Liver (tissue), 9 donors: ENCODE results near the gene TTC21B. TPM values are rescaled to one million over a fixed set of nuclear protein-coding genes. Genes with fewer than 3 reads are reported as not detected.

Experiments
- DNase-seq: peaks from one replicate; pipeline ENCODE4 v3.0.0-alpha.2; 2017; ENCODE audit warnings: low spot score
- H3K27ac ChIP-seq, 2 donors: one replicate each; pipeline ENCODE4 v1.7.0; 2013; ENCODE audit warnings: inconsistent platforms in 2 of 2, low read length in 2 of 2, control low read depth in 1 of 2, low read depth in 1 of 2, mild to moderate bottlenecking in 1 of 2
- H3K27me3 ChIP-seq, 4 donors: one replicate each; pipeline versions ENCODE4 v1.6.1 to v1.7.0; 2013; ENCODE audit warnings: low read length in 3 of 4, inconsistent platforms in 1 of 4, mild to moderate bottlenecking in 1 of 4, moderate library complexity in 1 of 4; ENCODE audit not compliant: control insufficient read depth in 4 of 4, insufficient read depth in 4 of 4
- H3K36me3 ChIP-seq, 4 donors: one replicate each; pipeline versions ENCODE4 v1.6.1 to v1.7.0; 2013; ENCODE audit warnings: low read length in 3 of 4, mild to moderate bottlenecking in 3 of 4, low read depth in 1 of 4, moderate library complexity in 1 of 4; ENCODE audit not compliant: control insufficient read depth in 4 of 4, insufficient read depth in 3 of 4
- H3K4me1 ChIP-seq, 4 donors: one replicate each; pipeline versions ENCODE4 v1.6.1 to v1.7.0; 2013; ENCODE audit warnings: low read length in 3 of 4, mild to moderate bottlenecking in 3 of 4, moderate library complexity in 1 of 4; ENCODE audit not compliant: control insufficient read depth in 4 of 4, insufficient read depth in 4 of 4
- H3K4me3 ChIP-seq, 3 donors: one replicate each; pipeline versions ENCODE4 v1.6.1 to v1.7.0; 2013; ENCODE audit warnings: low read length in 3 of 3, control low read depth in 1 of 3, low read depth in 1 of 3, mild to moderate bottlenecking in 1 of 3
- H3K9ac ChIP-seq, 2 donors: one replicate each; pipeline ENCODE4 v1.7.0; 2013; ENCODE audit warnings: low read length in 2 of 2, mild to moderate bottlenecking in 2 of 2, moderate library complexity in 2 of 2, control low read depth in 1 of 2, low read depth in 1 of 2
- H3K9me3 ChIP-seq, 4 donors: one replicate each; pipeline versions ENCODE4 v1.6.1 to v1.7.0; 2013; ENCODE audit warnings: low read length in 3 of 4; ENCODE audit not compliant: control insufficient read depth in 4 of 4
- EGR1 ChIP-seq, 2 donors: IDR thresholded peaks; 2 replicates each; pipeline ENCODE4 v1.6.1; 2016 to 2018; ENCODE audit warnings: antibody characterized with exemption in 2 of 2, low read depth in 2 of 2
- FOXA1 ChIP-seq: IDR thresholded peaks from 2 replicates; pipeline ENCODE4 v1.6.1; 2016; ENCODE audit warnings: antibody characterized with exemption
- GABPA ChIP-seq, 2 donors: IDR thresholded peaks in 1 of 2; conservative IDR thresholded peaks in 1 of 2; 2 replicates each; pipeline ENCODE4 v1.6.1; 2016; ENCODE audit warnings: antibody characterized with exemption in 2 of 2, mild to moderate bottlenecking in 1 of 2, moderate library complexity in 1 of 2
- HNF4A ChIP-seq, 2 donors: conservative IDR thresholded peaks; 2 replicates each; pipeline ENCODE4 v1.6.1; 2016; ENCODE audit warnings: antibody characterized with exemption in 2 of 2, mild to moderate bottlenecking in 2 of 2
- HNF4G ChIP-seq: IDR thresholded peaks from 2 replicates; pipeline ENCODE4 v1.6.1; 2016; ENCODE audit warnings: antibody characterized with exemption
- JUND ChIP-seq, 2 donors: IDR thresholded peaks; 2 replicates each; pipeline ENCODE4 v1.6.1; 2016; ENCODE audit warnings: antibody characterized with exemption in 2 of 2
- NR2F2 ChIP-seq: IDR thresholded peaks from 2 replicates; pipeline ENCODE4 v1.6.1; 2016; ENCODE audit warnings: antibody characterized with exemption
- RAD21 ChIP-seq, 2 donors: IDR thresholded peaks; 2 replicates each; pipeline ENCODE4 v1.6.1; 2016; ENCODE audit warnings: antibody characterized with exemption in 2 of 2, mild to moderate bottlenecking in 2 of 2
- YY1 ChIP-seq: IDR thresholded peaks from 2 replicates; pipeline ENCODE4 v1.6.1; 2016; ENCODE audit warnings: antibody characterized with exemption, mild to moderate bottlenecking
- WGBS: extraction: QIAGEN DNeasy Blood & Tissue Kit; methylation state at CpG from one replicate; pipeline ENCODE4 v1.1.7; 2013; 5-methylcytosine and 5-hydroxymethylcytosine counted together
- polyA plus RNA-seq, 2 donors: library from polyadenylated mRNA; stranded (reverse) in 1 of 2; unstranded in 1 of 2; fragments of 200-250 nt in 1 of 2; fragments of >200 nt in 1 of 2; fragmentation: Nextera tagmentation in 1 of 2; extraction: Ambion mirVana in 1 of 2; gene quantifications; one replicate each; pipeline versions ENCODE4 v1.2.1 to v1.2.3, GENCODE V29; 2013 to 2015
- total RNA-seq, 2 donors: library from RNA; depleted of rRNA; stranded (reverse); fragments of >200 nt; gene quantifications; one replicate each; pipeline ENCODE4 v1.2.3, GENCODE V29; 2014
- TF ChIP-seq, protein P1 (sequence below): IDR thresholded peaks from 2 replicates; pipeline ENCODE4 v1.6.1; 2016; ENCODE audit warnings: antibody characterized with exemption
- TF ChIP-seq, protein P2 (sequence below): IDR thresholded peaks from 2 replicates; pipeline ENCODE4 v1.6.1; 2016; ENCODE audit warnings: antibody characterized with exemption
- TF ChIP-seq, protein P3 (sequence below): IDR thresholded peaks from 2 replicates; pipeline ENCODE4 v1.6.1; 2016; ENCODE audit warnings: antibody characterized with exemption, mild to moderate bottlenecking
- TF ChIP-seq, protein P4 (sequence below): IDR thresholded peaks from 2 replicates; pipeline ENCODE4 v1.6.1; 2016; ENCODE audit warnings: antibody characterized with exemption
- TF ChIP-seq, protein P5 (sequence below): fragments of 150-350 bp; IDR thresholded peaks from 2 replicates; pipeline ENCODE4 v1.5.1; 2017; ENCODE audit warnings: improper control_type of control experiment, low read depth, low read length; ENCODE audit not compliant: missing input control
- donor health status: healthy.
- donor health status: healthy.
- donor health status: healthy.
- donor health status: healthy.
- donor health status: healthy.

The TTC21B gene
- total and polyA plus RNA-seq, 4 donors, result 2.0 to 25.3 (median 12.7) TPM

DNA sequence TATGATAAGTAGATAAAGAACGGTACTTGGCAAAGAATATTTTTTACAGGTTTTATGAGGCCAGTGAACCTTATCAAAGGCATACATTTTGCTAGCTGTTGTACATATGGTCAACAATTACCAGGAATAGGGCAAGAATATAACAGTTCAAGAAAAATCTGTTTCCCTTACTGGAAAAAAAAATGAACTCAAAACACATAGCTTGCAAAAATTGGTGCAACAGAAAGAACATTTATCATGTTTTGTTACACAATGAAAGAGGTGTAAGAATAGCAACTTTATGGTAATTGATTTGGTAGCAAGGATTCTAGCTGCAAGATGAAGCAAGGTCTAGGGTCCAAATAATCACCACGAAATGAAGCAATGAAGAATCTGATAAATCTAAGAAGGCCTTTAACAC lies 41.6 kb downstream of the TTC21B start:
- H3K9ac ChIP-seq, result no peak overlapping the region
- no peaks in the 10 kb centered on the region for H3K4me1 ChIP-seq

DNA sequence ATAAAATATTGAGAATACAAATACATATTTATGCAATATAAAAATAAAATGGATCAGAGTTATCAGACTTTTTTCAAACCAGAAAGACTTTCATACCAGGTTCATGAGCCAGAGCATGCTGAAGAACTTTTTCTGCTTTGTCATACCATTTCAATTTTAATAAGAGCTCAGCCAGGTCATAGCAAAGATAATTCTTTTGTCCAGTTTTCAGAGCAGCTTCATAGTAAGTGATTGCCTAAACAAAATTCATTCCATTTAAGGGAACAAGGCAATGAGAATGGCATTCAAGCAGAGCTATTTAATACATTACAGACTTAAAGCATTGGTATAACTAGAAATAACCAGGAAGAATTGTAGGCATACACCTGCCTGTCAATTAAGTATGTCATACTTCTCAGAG lies 42.3 kb downstream of the TTC21B start:
- Histone ChIP-seq H3K36me3 (peaks cover 0 to 29% (median 18%) of the 10 kb centered on the region in 4 donors), H3K4me1 (no peaks in the 10 kb centered on the region), H3K27me3 (no peaks in the 10 kb centered on the region), H3K9me3 (no peaks in the 10 kb centered on the region), H3K9ac (no peak overlapping the region), H3K27ac (no peak overlapping the region), H3K4me3 (no peak overlapping the region)
- no peak for DNase-seq
- no peak for TF ChIP-seq FOXA1

More for the DNA sequence above, 41.6 kb downstream of the TTC21B start:
- no peaks in the 10 kb centered on the region for H3K9me3 ChIP-seq
- no peaks in the 10 kb centered on the region for H3K27me3 ChIP-seq
- peaks cover 0 to 28% (median 20%) of the 10 kb centered on the region in 4 donors for H3K36me3 ChIP-seq
- no peak for DNase-seq
- H3K4me3 ChIP-seq, result no peak overlapping the region
- no peak overlapping the region for H3K27ac ChIP-seq
- TF ChIP-seq, protein P1, sequence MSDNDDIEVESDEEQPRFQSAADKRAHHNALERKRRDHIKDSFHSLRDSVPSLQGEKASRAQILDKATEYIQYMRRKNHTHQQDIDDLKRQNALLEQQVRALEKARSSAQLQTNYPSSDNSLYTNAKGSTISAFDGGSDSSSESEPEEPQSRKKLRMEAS, result no peak
- TF ChIP-seq HNF4A (conservative IDR thresholded peaks at IDR 0.05), result no peak
- no peak for TF ChIP-seq JUND (IDR thresholded peaks at IDR 0.05)
- TF ChIP-seq, protein P2, sequence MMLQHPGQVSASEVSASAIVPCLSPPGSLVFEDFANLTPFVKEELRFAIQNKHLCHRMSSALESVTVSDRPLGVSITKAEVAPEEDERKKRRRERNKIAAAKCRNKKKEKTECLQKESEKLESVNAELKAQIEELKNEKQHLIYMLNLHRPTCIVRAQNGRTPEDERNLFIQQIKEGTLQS, result no peak
- TF ChIP-seq GABPA (IDR thresholded peaks at IDR 0.05 in 1 of 2, conservative IDR thresholded peaks at IDR 0.05 in 1 of 2), result no peak
- no peak for TF ChIP-seq HNF4G
- no peak for TF ChIP-seq EGR1 (IDR thresholded peaks at IDR 0.05; ENCODE audit: low read depth in 2 of 2)
- TF ChIP-seq, protein P3, sequence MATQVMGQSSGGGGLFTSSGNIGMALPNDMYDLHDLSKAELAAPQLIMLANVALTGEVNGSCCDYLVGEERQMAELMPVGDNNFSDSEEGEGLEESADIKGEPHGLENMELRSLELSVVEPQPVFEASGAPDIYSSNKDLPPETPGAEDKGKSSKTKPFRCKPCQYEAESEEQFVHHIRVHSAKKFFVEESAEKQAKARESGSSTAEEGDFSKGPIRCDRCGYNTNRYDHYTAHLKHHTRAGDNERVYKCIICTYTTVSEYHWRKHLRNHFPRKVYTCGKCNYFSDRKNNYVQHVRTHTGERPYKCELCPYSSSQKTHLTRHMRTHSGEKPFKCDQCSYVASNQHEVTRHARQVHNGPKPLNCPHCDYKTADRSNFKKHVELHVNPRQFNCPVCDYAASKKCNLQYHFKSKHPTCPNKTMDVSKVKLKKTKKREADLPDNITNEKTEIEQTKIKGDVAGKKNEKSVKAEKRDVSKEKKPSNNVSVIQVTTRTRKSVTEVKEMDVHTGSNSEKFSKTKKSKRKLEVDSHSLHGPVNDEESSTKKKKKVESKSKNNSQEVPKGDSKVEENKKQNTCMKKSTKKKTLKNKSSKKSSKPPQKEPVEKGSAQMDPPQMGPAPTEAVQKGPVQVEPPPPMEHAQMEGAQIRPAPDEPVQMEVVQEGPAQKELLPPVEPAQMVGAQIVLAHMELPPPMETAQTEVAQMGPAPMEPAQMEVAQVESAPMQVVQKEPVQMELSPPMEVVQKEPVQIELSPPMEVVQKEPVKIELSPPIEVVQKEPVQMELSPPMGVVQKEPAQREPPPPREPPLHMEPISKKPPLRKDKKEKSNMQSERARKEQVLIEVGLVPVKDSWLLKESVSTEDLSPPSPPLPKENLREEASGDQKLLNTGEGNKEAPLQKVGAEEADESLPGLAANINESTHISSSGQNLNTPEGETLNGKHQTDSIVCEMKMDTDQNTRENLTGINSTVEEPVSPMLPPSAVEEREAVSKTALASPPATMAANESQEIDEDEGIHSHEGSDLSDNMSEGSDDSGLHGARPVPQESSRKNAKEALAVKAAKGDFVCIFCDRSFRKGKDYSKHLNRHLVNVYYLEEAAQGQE, result no peak
- WGBS, result 89% methylated on average over 2 of the region's 2 CpGs

DNA sequence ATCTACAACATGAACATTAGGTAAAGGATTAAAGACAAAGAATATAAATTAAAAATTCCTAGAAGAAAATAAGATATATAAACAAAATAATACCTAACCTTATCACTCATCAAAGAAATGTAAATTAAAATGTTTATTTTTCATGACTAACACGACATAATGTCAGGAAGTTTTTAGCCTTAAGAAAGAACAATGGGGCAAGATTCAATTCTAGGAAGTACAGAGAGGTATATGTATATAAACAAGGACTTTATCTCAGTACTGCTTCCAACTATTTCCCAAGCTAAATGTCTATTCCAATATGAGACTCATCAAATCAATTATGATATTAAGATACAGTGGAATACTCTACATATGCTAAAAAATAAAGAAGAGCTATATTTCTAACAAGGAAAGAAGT lies 44.1 kb downstream of the TTC21B start:
- H3K4me3 ChIP-seq, result no peak overlapping the region
- no peak for DNase-seq
- 62% methylated on average over 1 of the region's 1 CpG for WGBS
- peaks cover 0 to 27% (median 11%) of the 10 kb centered on the region in 4 donors for H3K36me3 ChIP-seq
- TF ChIP-seq, protein P4, sequence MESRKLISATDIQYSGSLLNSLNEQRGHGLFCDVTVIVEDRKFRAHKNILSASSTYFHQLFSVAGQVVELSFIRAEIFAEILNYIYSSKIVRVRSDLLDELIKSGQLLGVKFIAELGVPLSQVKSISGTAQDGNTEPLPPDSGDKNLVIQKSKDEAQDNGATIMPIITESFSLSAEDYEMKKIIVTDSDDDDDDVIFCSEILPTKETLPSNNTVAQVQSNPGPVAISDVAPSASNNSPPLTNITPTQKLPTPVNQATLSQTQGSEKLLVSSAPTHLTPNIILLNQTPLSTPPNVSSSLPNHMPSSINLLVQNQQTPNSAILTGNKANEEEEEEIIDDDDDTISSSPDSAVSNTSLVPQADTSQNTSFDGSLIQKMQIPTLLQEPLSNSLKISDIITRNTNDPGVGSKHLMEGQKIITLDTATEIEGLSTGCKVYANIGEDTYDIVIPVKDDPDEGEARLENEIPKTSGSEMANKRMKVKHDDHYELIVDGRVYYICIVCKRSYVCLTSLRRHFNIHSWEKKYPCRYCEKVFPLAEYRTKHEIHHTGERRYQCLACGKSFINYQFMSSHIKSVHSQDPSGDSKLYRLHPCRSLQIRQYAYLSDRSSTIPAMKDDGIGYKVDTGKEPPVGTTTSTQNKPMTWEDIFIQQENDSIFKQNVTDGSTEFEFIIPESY, result no peak
- TF ChIP-seq NR2F2, result no peak
- no peak for TF ChIP-seq YY1
- TF ChIP-seq RAD21 (IDR thresholded peaks at IDR 0.05), result no peak
- TF ChIP-seq JUND (IDR thresholded peaks at IDR 0.05), result no peak
- TF ChIP-seq, protein P5, sequence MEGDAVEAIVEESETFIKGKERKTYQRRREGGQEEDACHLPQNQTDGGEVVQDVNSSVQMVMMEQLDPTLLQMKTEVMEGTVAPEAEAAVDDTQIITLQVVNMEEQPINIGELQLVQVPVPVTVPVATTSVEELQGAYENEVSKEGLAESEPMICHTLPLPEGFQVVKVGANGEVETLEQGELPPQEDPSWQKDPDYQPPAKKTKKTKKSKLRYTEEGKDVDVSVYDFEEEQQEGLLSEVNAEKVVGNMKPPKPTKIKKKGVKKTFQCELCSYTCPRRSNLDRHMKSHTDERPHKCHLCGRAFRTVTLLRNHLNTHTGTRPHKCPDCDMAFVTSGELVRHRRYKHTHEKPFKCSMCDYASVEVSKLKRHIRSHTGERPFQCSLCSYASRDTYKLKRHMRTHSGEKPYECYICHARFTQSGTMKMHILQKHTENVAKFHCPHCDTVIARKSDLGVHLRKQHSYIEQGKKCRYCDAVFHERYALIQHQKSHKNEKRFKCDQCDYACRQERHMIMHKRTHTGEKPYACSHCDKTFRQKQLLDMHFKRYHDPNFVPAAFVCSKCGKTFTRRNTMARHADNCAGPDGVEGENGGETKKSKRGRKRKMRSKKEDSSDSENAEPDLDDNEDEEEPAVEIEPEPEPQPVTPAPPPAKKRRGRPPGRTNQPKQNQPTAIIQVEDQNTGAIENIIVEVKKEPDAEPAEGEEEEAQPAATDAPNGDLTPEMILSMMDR, result no peak
- no peak for TF ChIP-seq EGR1 (IDR thresholded peaks at IDR 0.05; ENCODE audit: low read depth in 2 of 2)
- no peak for TF ChIP-seq HNF4G
- H3K4me1 ChIP-seq, result no peaks in the 10 kb centered on the region
- H3K9me3 ChIP-seq, result no peaks in the 10 kb centered on the region
- H3K27me3 ChIP-seq, result no peaks in the 10 kb centered on the region
- H3K27ac ChIP-seq, result no peak overlapping the region
- H3K9ac ChIP-seq, result no peak overlapping the region
